ENCODE results near the gene SLC25A21. TPM values are rescaled to one million over a fixed set of nuclear protein-coding genes. Genes with fewer than 3 reads are reported as not detected.

Gene SLC25A21
- total and polyA plus RNA-seq, 2 experiments from 2014 or later: 10.6 to 12.1 TPM

DNA sequence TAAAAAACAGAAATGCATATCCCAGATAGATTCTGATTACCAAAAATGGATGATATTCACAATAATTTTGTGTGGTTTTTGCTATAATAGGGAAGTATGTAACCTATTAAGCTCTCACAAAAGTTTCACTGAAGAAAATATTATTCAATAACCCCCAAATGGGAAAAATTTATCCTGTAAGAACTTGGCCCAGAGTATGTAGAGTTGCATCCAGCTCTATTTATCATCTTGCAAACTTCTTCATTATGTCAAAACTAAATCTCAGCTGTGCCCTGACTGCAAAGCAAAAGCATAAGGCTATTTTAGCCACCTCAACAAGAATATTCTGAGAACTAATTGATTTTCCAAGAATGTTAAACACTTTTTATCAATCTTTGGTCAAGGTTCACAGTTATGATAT is 311.6 kb downstream of the SLC25A21 start:
- H3K27me3 ChIP-seq (ENCODE audit: insufficient read depth): no peaks in the 10 kb centered on the region
- ATAC-seq (no peak), DNase-seq (ENCODE audit: low spot score) (no peak)
- Mint-ChIP-seq H3K4me1 (peaks cover 34% of the 10 kb centered on the region), H3K36me3 (ENCODE audit: low read depth) (no peaks in the 10 kb centered on the region), H3K4me3 (no peak overlapping the region), H3K27ac (no peak overlapping the region), H3K27me3 (ENCODE audit: insufficient read depth, low read depth, poor library complexity) (peaks cover 7% of the 10 kb centered on the region), H3K9me3 (no peaks in the 10 kb centered on the region)
- H3K79me2 ChIP-seq (replicated peaks; ENCODE audit: insufficient read depth): no peaks in the 10 kb centered on the region
- no peak overlapping the region for H2AFZ ChIP-seq
- H3K4me1 ChIP-seq (ENCODE audit: insufficient read depth): peaks cover 3% of the 10 kb centered on the region; the same call in 1 of the 2 replicates
- H3F3A ChIP-seq (replicated peaks; ENCODE audit: low read depth): no peaks in the 10 kb centered on the region
- H4K20me1 ChIP-seq (replicated peaks; ENCODE audit: insufficient read depth): no peaks in the 10 kb centered on the region
- H3K36me3 ChIP-seq (ENCODE audit: insufficient read depth): no peaks in the 10 kb centered on the region
- no peak overlapping the region for H3K27ac ChIP-seq (ENCODE audit: low read depth)
- no peaks in the 10 kb centered on the region for H3K9me2 ChIP-seq (ENCODE audit: insufficient read depth)
- no peak overlapping the region for H3K4me2 ChIP-seq
- no peak overlapping the region for H3K4me3 ChIP-seq
- TF ChIP-seq, protein P1, sequence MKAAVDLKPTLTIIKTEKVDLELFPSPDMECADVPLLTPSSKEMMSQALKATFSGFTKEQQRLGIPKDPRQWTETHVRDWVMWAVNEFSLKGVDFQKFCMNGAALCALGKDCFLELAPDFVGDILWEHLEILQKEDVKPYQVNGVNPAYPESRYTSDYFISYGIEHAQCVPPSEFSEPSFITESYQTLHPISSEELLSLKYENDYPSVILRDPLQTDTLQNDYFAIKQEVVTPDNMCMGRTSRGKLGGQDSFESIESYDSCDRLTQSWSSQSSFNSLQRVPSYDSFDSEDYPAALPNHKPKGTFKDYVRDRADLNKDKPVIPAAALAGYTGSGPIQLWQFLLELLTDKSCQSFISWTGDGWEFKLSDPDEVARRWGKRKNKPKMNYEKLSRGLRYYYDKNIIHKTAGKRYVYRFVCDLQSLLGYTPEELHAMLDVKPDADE (IDR thresholded peaks at IDR 0.05): no peak
- TF ChIP-seq ZNF462 (CRISPR knock-in tag; IDR thresholded peaks at IDR 0.05) (no peak), EZH2 (IDR thresholded peaks at IDR 0.05; ENCODE audit: low read depth, unreplicated experiment) (no peak), EZH2phosphoT487 (IDR thresholded peaks at IDR 0.05; ENCODE audit: unreplicated experiment) (no peak), CREB1 (CRISPR knock-in tag; IDR thresholded peaks at IDR 0.05; ENCODE audit: low read depth) (no peak), ZNF114 (CRISPR knock-in tag; IDR thresholded peaks at IDR 0.05) (no peak), POLR2AphosphoS5 (IDR thresholded peaks at IDR 0.05; ENCODE audit: low read depth) (no peak), ZNF331 (CRISPR knock-in tag; IDR thresholded peaks at IDR 0.05; ENCODE audit: low read depth) (no peak), STAT1 (IDR thresholded peaks at IDR 0.05; ENCODE audit: unreplicated experiment) (no peak), CTCF (conservative IDR thresholded peaks at IDR 0.05; ENCODE audit: low read depth in 2 of 2) (no peak), JUNB (IDR thresholded peaks at IDR 0.05; ENCODE audit: unreplicated experiment) (no peak), NANOG (IDR thresholded peaks at IDR 0.05; ENCODE audit: borderline replicate concordance) (no peak)
- TF ChIP-seq, protein P2, sequence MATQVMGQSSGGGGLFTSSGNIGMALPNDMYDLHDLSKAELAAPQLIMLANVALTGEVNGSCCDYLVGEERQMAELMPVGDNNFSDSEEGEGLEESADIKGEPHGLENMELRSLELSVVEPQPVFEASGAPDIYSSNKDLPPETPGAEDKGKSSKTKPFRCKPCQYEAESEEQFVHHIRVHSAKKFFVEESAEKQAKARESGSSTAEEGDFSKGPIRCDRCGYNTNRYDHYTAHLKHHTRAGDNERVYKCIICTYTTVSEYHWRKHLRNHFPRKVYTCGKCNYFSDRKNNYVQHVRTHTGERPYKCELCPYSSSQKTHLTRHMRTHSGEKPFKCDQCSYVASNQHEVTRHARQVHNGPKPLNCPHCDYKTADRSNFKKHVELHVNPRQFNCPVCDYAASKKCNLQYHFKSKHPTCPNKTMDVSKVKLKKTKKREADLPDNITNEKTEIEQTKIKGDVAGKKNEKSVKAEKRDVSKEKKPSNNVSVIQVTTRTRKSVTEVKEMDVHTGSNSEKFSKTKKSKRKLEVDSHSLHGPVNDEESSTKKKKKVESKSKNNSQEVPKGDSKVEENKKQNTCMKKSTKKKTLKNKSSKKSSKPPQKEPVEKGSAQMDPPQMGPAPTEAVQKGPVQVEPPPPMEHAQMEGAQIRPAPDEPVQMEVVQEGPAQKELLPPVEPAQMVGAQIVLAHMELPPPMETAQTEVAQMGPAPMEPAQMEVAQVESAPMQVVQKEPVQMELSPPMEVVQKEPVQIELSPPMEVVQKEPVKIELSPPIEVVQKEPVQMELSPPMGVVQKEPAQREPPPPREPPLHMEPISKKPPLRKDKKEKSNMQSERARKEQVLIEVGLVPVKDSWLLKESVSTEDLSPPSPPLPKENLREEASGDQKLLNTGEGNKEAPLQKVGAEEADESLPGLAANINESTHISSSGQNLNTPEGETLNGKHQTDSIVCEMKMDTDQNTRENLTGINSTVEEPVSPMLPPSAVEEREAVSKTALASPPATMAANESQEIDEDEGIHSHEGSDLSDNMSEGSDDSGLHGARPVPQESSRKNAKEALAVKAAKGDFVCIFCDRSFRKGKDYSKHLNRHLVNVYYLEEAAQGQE (IDR thresholded peaks at IDR 0.05; ENCODE audit: unreplicated experiment): no peak

All from GM23338 (cell line).